SK-N-SH (cell line): Measurements from ENCODE around the gene TIMP2. TPM values are rescaled to one million over a fixed set of nuclear protein-coding genes. Genes with fewer than 3 reads are reported as not detected.

Experiments used
- CTCF ChIA-PET: fragments of 300-600, 350-600 bp; formaldehyde crosslinking; extraction: SDS; loops from one replicate; lab custom pipeline; 2021; lab: Yijun Ruan, JAX
- POLR2A ChIA-PET: fragments of 350-600 bp; sonication (Branson Sonifier 250); formaldehyde crosslinking; extraction: SDS; loops from one replicate; lab custom pipeline; 2020; ENCODE audit warnings: antibody characterized with exemption, inconsistent platforms; lab: Yijun Ruan, JAX
- DNase-seq: peaks from one replicate; pipeline ENCODE4 v3.0.0; 2012
- H2AFZ ChIP-seq: fragments of 200-600 bp; sonication (generic); 2 replicates; pipeline ENCODE4 v1.8.1; 2016; ENCODE audit warnings: antibody characterized with exemption, mild to moderate bottlenecking, low read depth
- H3F3A ChIP-seq: fragments of 200-600 bp; sonication (generic); replicated peaks from 2 replicates; pipeline ENCODE3; 2016; ENCODE audit warnings: antibody characterized with exemption, mild to moderate bottlenecking; ENCODE audit not compliant: insufficient read depth
- H3K27ac ChIP-seq, 2 experiments: fragments of 200-500 bp in 1 of 2; fragments of 200-600 bp in 1 of 2; sonication (Bioruptor generic) in 1 of 2; sonication (generic), shearing (Covaris generic) in 1 of 2; 2 replicates each; pipeline versions ENCODE4 v1.5.1 to v1.6.1; 2014 to 2016; ENCODE audit warnings: low read depth in 2 of 2, inconsistent platforms in 1 of 2, low read length in 1 of 2, mild to moderate bottlenecking in 1 of 2, mixed read lengths in 1 of 2
- H3K27me3 ChIP-seq: fragments of 200-600 bp; sonication (generic), shearing (Covaris generic); 2 replicates; pipeline ENCODE4 v1.6.1; 2016; ENCODE audit warnings: mixed run types; ENCODE audit not compliant: insufficient read depth
- H3K36me3 ChIP-seq, 2 experiments: fragments of 200-500 bp in 1 of 2; fragments of 200-600 bp in 1 of 2; sonication (Bioruptor generic) in 1 of 2; sonication (generic) in 1 of 2; replicated peaks in 1 of 2; 2 replicates each; pipeline versions ENCODE3 to v1.5.1; 2014 to 2016; ENCODE audit warnings: low read length in 1 of 2, mild to moderate bottlenecking in 1 of 2; ENCODE audit not compliant: insufficient read depth in 2 of 2, control insufficient read depth in 1 of 2
- H3K4me1 ChIP-seq, 2 experiments: fragments of 200-500 bp in 1 of 2; fragments of 200-600 bp in 1 of 2; sonication (Bioruptor generic) in 1 of 2; sonication (generic), shearing (Covaris generic) in 1 of 2; 2 replicates each; pipeline versions ENCODE4 v1.5.1 to v1.6.1; 2014 to 2016; ENCODE audit warnings: low read depth in 1 of 2, low read length in 1 of 2, mixed run types in 1 of 2; ENCODE audit not compliant: insufficient read depth in 2 of 2, control insufficient read depth in 1 of 2
- H3K4me2 ChIP-seq: fragments of 200-600 bp; sonication (generic), shearing (Covaris generic); 2 replicates; pipeline ENCODE4 v1.6.1; 2017; ENCODE audit warnings: mixed run types
- H3K4me3 ChIP-seq, 2 experiments: fragments of 200-500 bp in 1 of 2; fragments of 200-600 bp in 1 of 2; sonication (Bioruptor generic) in 1 of 2; sonication (generic), shearing (Covaris generic) in 1 of 2; 2 replicates each; pipeline versions ENCODE4 v1.5.1 to v1.8.1; 2014 to 2016; ENCODE audit warnings: low read depth in 2 of 2, inconsistent platforms in 1 of 2, low read length in 1 of 2, mild to moderate bottlenecking in 1 of 2, mixed read lengths in 1 of 2, moderate library complexity in 1 of 2
- H3K79me2 ChIP-seq: fragments of 200-600 bp; sonication (generic); 2 replicates; pipeline ENCODE4 v1.8.1; 2017; ENCODE audit warnings: mild to moderate bottlenecking; ENCODE audit not compliant: insufficient read depth
- H3K9ac ChIP-seq: fragments of 200-600 bp; sonication (generic); 2 replicates; pipeline ENCODE4 v1.6.1; 2017; ENCODE audit warnings: mixed run types
- H3K9me2 ChIP-seq: fragments of 200-600 bp; sonication (generic); 2 replicates; pipeline ENCODE4 v1.6.1; 2017; ENCODE audit warnings: mixed run types
- H3K9me3 ChIP-seq: fragments of 200-600 bp; sonication (generic); 2 replicates; pipeline ENCODE4 v1.6.1; 2017; ENCODE audit warnings: mixed run types, mild to moderate bottlenecking, moderate library complexity
- H4K20me1 ChIP-seq: fragments of 200-600 bp; sonication (generic); 2 replicates; pipeline ENCODE4 v1.6.1; 2017; ENCODE audit warnings: mild to moderate bottlenecking, mixed run types; ENCODE audit not compliant: insufficient read depth
- ELF1 ChIP-seq: IDR thresholded peaks from 2 replicates; pipeline ENCODE4 v1.4.0; 2012
- EP300 ChIP-seq, 2 experiments: IDR thresholded peaks; 2 replicates each; pipeline versions ENCODE4 v1.4.0 to v1.6.1; 2012; ENCODE audit warnings: borderline replicate concordance in 1 of 2, low read depth in 1 of 2, low read length in 1 of 2
- FOXJ3 ChIP-seq: sonication (generic); formaldehyde crosslinking; IDR thresholded peaks from 2 replicates; pipeline ENCODE4 v1.5.1; 2020; ENCODE audit warnings: mild to moderate bottlenecking, missing genetic modification reagents
- FOXM1 ChIP-seq: IDR thresholded peaks from 2 replicates; pipeline ENCODE4 v1.4.0; 2012; ENCODE audit warnings: low read depth, mild to moderate bottlenecking
- GABPA ChIP-seq: IDR thresholded peaks from 2 replicates; pipeline ENCODE4 v1.4.0; 2012; ENCODE audit warnings: low read depth, mild to moderate bottlenecking
- GATA2 ChIP-seq: sonication (generic); formaldehyde crosslinking; IDR thresholded peaks from 2 replicates; pipeline ENCODE4 v1.5.0; 2020; ENCODE audit warnings: mild to moderate bottlenecking, missing genetic modification reagents
- IRF3 ChIP-seq: fragments of 150-350 bp; IDR thresholded peaks from 2 replicates; pipeline ENCODE4 v1.6.1; 2016; ENCODE audit warnings: mild to moderate bottlenecking, low read depth, low read length
- MEF2A ChIP-seq: IDR thresholded peaks from 2 replicates; pipeline ENCODE4 v1.4.0; 2012; ENCODE audit warnings: low read depth, borderline replicate concordance
- MXI1 ChIP-seq: IDR thresholded peaks from 2 replicates; pipeline ENCODE4 v1.6.1; 2012; ENCODE audit warnings: mild to moderate bottlenecking, low read depth, low read length, improper control_type of control experiment
- NFIC ChIP-seq: IDR thresholded peaks from 2 replicates; pipeline ENCODE4 v1.4.0; 2012; ENCODE audit warnings: borderline replicate concordance
- NRF1 ChIP-seq: IDR thresholded peaks from 2 replicates; pipeline ENCODE4 v1.6.1; 2012; ENCODE audit warnings: low read depth, mild to moderate bottlenecking, low read length
- POLR2AphosphoS5 ChIP-seq: IDR thresholded peaks from 2 replicates; pipeline ENCODE4 v1.6.1; 2012; ENCODE audit warnings: low read depth, low read length
- RAD21 ChIP-seq: IDR thresholded peaks from 2 replicates; pipeline ENCODE4 v1.6.1; 2012; ENCODE audit warnings: mild to moderate bottlenecking, low read length
- RCOR1 ChIP-seq: fragments of 150-350 bp; IDR thresholded peaks from 2 replicates; pipeline ENCODE4 v1.6.1; 2017; ENCODE audit warnings: antibody characterized with exemption, low read length
- RFX5 ChIP-seq: IDR thresholded peaks from 2 replicates; pipeline ENCODE4 v1.6.1; 2012; ENCODE audit warnings: mild to moderate bottlenecking, improper control_type of control experiment, low read length
- SIN3A ChIP-seq: IDR thresholded peaks from 2 replicates; pipeline ENCODE4 v1.6.1; 2012; ENCODE audit warnings: low read depth, mild to moderate bottlenecking, low read length, moderate library complexity, borderline replicate concordance
- SMC3 ChIP-seq: IDR thresholded peaks from 2 replicates; pipeline ENCODE4 v1.6.1; 2012; ENCODE audit warnings: low read depth, low read length, improper control_type of control experiment
- TCF12 ChIP-seq: IDR thresholded peaks from 2 replicates; pipeline ENCODE4 v1.4.0; 2012
- TEAD4 ChIP-seq: IDR thresholded peaks from 2 replicates; pipeline ENCODE4 v1.4.0; 2012; ENCODE audit warnings: mild to moderate bottlenecking, borderline replicate concordance; ENCODE audit not compliant: insufficient read depth
- USF2 ChIP-seq: fragments of 150-350 bp; IDR thresholded peaks from 2 replicates; pipeline ENCODE4 v1.6.1; 2017; ENCODE audit warnings: antibody characterized with exemption, low read length, low read depth, borderline replicate concordance
- YY1 ChIP-seq: IDR thresholded peaks from 2 replicates; pipeline ENCODE4 v1.4.0; 2012; ENCODE audit warnings: low read depth, mild to moderate bottlenecking
- WGBS: methylation state at CpG from one replicate; pipeline ENCODE4 v1.1.6; 2017; ENCODE audit warnings: low lambda C conversion rate; 5-methylcytosine and 5-hydroxymethylcytosine counted together
- polyA plus RNA-seq, 3 experiments: library from polyadenylated mRNA; depleted of rRNA; stranded (reverse); fragments of >200 nt; gene quantifications; 2 replicates each; pipeline ENCODE4 v1.2.3, GENCODE V29; 2012
- TF ChIP-seq, protein P1 (sequence below): fragments of 200-600 bp; sonication (generic); IDR thresholded peaks from 2 replicates; pipeline ENCODE4 v1.6.1; 2017; ENCODE audit warnings: antibody characterized with exemption, mild to moderate bottlenecking, moderate library complexity
- TF ChIP-seq, protein P2 (sequence below): IDR thresholded peaks from 2 replicates; pipeline ENCODE4 v1.4.0; 2012; ENCODE audit warnings: low read depth
- TF ChIP-seq, protein P3 (sequence below): IDR thresholded peaks from 2 replicates; pipeline ENCODE4; 2012

The TIMP2 gene
- polyA plus RNA-seq, 1 of the 3 experiments (the other 2 are of a cell fraction): 441 TPM

DNA sequence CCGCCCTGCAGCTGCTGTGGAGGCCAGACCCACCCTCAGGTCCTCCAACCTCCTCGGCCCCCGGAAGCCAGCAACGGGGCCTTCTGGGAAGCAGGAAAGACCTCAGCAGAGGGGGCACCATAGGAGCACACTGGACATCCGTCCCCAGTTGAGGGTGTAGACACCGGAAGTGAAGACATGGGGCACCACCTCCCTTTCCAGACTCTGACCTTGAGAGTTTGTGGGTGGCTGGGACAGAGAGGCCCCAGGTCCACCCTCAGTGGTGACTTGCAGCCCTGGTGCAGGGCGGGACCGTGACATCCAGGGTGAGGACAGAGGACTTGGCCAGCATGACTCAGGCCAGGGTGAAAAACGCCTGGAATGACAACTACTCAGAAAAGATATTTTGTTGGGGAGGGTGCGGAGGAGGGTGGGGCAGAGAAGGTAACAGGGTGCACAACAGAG, 42.1 kb downstream of the TIMP2 start (continued):
- TF ChIP-seq FOXM1 (0 out of 2 replicates have a peak, but pooled peaks have one; percentile 17), SMC3 (peak; percentile 16; the same call in 1 of the 2 replicates), YY1 (no peak; the same call in 1 of the 2 replicates), SIN3A (no peak), TEAD4 (no peak), ELF1 (peak; percentile 76; the same call in 1 of the 2 replicates), USF2 (no peak), RFX5 (no peak), EP300 (IDR thresholded peaks at IDR 0.05; ENCODE audit: borderline replicate concordance in 1 of 2, low read depth in 1 of 2, low read length in 1 of 2) (peak in 1 of 2 experiments; percentile 28; a peak in 2 of 4 replicates), GATA2 (no peak; the same call in 1 of the 2 replicates), RCOR1 (no peak)

- H2AFZ ChIP-seq: no peak overlapping the region
- peak overlapping the region; percentile 85 for H3K9ac ChIP-seq
- peaks cover 32 to 79% of the 10 kb centered on the region in 2 experiments for H3K4me1 ChIP-seq
- H3K79me2 ChIP-seq: peaks cover 93% of the 10 kb centered on the region
- H3K9me3 ChIP-seq: no peaks in the 10 kb centered on the region
- CTCF ChIA-PET: interaction anchor here (0.7 to 8.5 kb wide), 10 partner anchors 10 to 632 kb away, joined by 3 to 68 read pairs (median 4); no protein-coding TSS in a partner anchor
- no peaks in the 10 kb centered on the region for H3K27me3 ChIP-seq
- peaks cover 40% of the 10 kb centered on the region for H3F3A ChIP-seq
- H3K4me3 ChIP-seq: peak overlapping the region; percentile 7 to 58; a peak in 2 of 4 replicates
- peak overlapping the region; percentile 99 to 100 for H3K27ac ChIP-seq
- 45% methylated on average over 12 of the region's 14 CpGs for WGBS
- H3K9me2 ChIP-seq: no peaks in the 10 kb centered on the region
- DNase-seq: peak; percentile 88
- peak; percentile 88 for TF ChIP-seq TCF12
- TF ChIP-seq MEF2A: no peak
- TF ChIP-seq NRF1: no peak
- peak in 1 of 2 experiments; percentile 49; a peak in 2 of 4 replicates for TF ChIP-seq EP300 (IDR thresholded peaks at IDR 0.05; ENCODE audit: borderline replicate concordance in 1 of 2, low read depth in 1 of 2, low read length in 1 of 2)
- no peak; the same call in 1 of the 2 replicates for TF ChIP-seq SMC3
- TF ChIP-seq, protein P1, sequence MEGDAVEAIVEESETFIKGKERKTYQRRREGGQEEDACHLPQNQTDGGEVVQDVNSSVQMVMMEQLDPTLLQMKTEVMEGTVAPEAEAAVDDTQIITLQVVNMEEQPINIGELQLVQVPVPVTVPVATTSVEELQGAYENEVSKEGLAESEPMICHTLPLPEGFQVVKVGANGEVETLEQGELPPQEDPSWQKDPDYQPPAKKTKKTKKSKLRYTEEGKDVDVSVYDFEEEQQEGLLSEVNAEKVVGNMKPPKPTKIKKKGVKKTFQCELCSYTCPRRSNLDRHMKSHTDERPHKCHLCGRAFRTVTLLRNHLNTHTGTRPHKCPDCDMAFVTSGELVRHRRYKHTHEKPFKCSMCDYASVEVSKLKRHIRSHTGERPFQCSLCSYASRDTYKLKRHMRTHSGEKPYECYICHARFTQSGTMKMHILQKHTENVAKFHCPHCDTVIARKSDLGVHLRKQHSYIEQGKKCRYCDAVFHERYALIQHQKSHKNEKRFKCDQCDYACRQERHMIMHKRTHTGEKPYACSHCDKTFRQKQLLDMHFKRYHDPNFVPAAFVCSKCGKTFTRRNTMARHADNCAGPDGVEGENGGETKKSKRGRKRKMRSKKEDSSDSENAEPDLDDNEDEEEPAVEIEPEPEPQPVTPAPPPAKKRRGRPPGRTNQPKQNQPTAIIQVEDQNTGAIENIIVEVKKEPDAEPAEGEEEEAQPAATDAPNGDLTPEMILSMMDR: no peak
- no peak for TF ChIP-seq YY1
- no peak for TF ChIP-seq IRF3
- no peak for TF ChIP-seq NFIC
- no peak; the same call in 1 of the 2 replicates for TF ChIP-seq RCOR1
- TF ChIP-seq ELF1: no peak
- TF ChIP-seq, protein P2, sequence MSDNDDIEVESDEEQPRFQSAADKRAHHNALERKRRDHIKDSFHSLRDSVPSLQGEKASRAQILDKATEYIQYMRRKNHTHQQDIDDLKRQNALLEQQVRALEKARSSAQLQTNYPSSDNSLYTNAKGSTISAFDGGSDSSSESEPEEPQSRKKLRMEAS: no peak
- no peak for TF ChIP-seq RFX5
- TF ChIP-seq FOXJ3 (CRISPR knock-in tag): no peak
- TF ChIP-seq, protein P3, sequence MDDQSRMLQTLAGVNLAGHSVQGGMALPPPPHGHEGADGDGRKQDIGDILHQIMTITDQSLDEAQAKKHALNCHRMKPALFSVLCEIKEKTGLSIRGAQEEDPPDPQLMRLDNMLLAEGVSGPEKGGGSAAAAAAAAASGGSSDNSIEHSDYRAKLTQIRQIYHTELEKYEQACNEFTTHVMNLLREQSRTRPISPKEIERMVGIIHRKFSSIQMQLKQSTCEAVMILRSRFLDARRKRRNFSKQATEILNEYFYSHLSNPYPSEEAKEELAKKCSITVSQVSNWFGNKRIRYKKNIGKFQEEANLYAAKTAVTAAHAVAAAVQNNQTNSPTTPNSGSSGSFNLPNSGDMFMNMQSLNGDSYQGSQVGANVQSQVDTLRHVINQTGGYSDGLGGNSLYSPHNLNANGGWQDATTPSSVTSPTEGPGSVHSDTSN: no peak
- TF ChIP-seq GATA2: no peak
- TF ChIP-seq MXI1: no peak; the same call in 1 of the 2 replicates
- TF ChIP-seq USF2: no peak
- TF ChIP-seq RAD21: no peak
- no peak for TF ChIP-seq FOXM1
- no peak for TF ChIP-seq GABPA
- 0 out of 2 replicates have a peak, but pooled peaks have one; percentile 59 for TF ChIP-seq POLR2AphosphoS5
- no peaks in the 10 kb centered on the region; the same call in 1 of the 2 replicates for H4K20me1 ChIP-seq
- H3K4me2 ChIP-seq: peak overlapping the region; percentile 94; the same call in 1 of the 2 replicates
- POLR2A ChIA-PET: interaction anchor here (0.7 to 2.9 kb wide), 11 partner anchors 9 to 295 kb away, joined by 3 to 35 read pairs (median 3); no protein-coding TSS in a partner anchor
- peaks cover 3 to 4% of the 10 kb centered on the region in 2 experiments for H3K36me3 ChIP-seq
These were observed 42.6 kb downstream of the TIMP2 start for GRCh38 chr17:78882540-78883088.
